Aorta (tissue), 5 donors: ENCODE data around the gene PTPRG. TPM values are rescaled to one million over a fixed set of nuclear protein-coding genes. Genes with fewer than 3 reads are reported as not detected.

ENCODE experiments used
- ATAC-seq: fragments of 200-7000 bp; cut with Tn5 transposase; one replicate; pipeline ENCODE4 v1.9.1; 2022; ENCODE audit warnings: moderate library complexity; ENCODE audit not compliant: low FRiP score
- DNase-seq, 2 donors: peaks; one replicate each; pipeline ENCODE4 v3.0.0-alpha.2; 2020
- H3K27ac ChIP-seq, 2 donors: one replicate each; pipeline ENCODE4 v1.5.1; 2013; ENCODE audit warnings: low read length in 2 of 2, mild to moderate bottlenecking in 2 of 2, moderate library complexity in 2 of 2, control low read depth in 1 of 2, inconsistent platforms in 1 of 2, low read depth in 1 of 2
- H3K27me3 ChIP-seq, 2 donors: one replicate each; pipeline ENCODE4 v1.6.1; 2013; ENCODE audit warnings: control low read depth in 1 of 2, low read length in 1 of 2, mild to moderate bottlenecking in 1 of 2, moderate library complexity in 1 of 2; ENCODE audit not compliant: insufficient read depth in 2 of 2, control insufficient read depth in 1 of 2
- H3K36me3 ChIP-seq, 2 donors: one replicate each; pipeline ENCODE4 v1.6.1; 2013; ENCODE audit warnings: control low read depth in 1 of 2, low read length in 1 of 2, mild to moderate bottlenecking in 1 of 2; ENCODE audit not compliant: insufficient read depth in 2 of 2, control insufficient read depth in 1 of 2
- H3K4me1 ChIP-seq, 2 donors: one replicate each; pipeline ENCODE4 v1.6.1; 2013; ENCODE audit warnings: low read length in 2 of 2, control low read depth in 1 of 2, mild to moderate bottlenecking in 1 of 2, moderate library complexity in 1 of 2; ENCODE audit not compliant: insufficient read depth in 2 of 2, control insufficient read depth in 1 of 2
- H3K4me3 ChIP-seq, 2 donors: one replicate each; pipeline ENCODE4 v1.5.1; 2013; ENCODE audit warnings: low read length in 2 of 2, control low read depth in 1 of 2, mild to moderate bottlenecking in 1 of 2
- H3K9me3 ChIP-seq: one replicate; pipeline ENCODE4 v1.6.1; 2013; ENCODE audit warnings: mild to moderate bottlenecking, low read length; ENCODE audit not compliant: control insufficient read depth
- WGBS, 2 donors: extraction: QIAGEN DNeasy Blood & Tissue Kit; methylation state at CpG; one replicate each; pipeline ENCODE4 v1.1.7; 2013; 5-methylcytosine and 5-hydroxymethylcytosine counted together
- intact Hi-C, 2 donors: fragments of 100-400 bp; cut with DNase I; formaldehyde crosslinking; loops; one replicate each; pipeline versions ENCODE4 v1.14.2 to v1.15.0; 2022
- polyA plus RNA-seq, 2 donors: library from polyadenylated mRNA; stranded (reverse); fragments of 200-250 nt; gene quantifications; one replicate each; pipeline ENCODE4 v1.2.3, GENCODE V29; 2013
- total RNA-seq, 2 donors: library from RNA; stranded (reverse); fragmentation: NEBNext Ultra II Directional; extraction: Animal tissue kit (Norgen Biotek cat#: 25700); gene quantifications; one replicate each; pipeline ENCODE4 v1.2.1, GENCODE V29; 2021
- donor health status: healthy with polysubstance abuse.
- donor health status: Bipolar disorder and iron deficiency.
- donor health status: DM: no; HTN: no; CAD: no.
- donor health status: DM: no; HTN: no; CAD: no.
- donor health status: DM: yes; HTN: yes; CAD: no.

PTPRG gene
- total and polyA plus RNA-seq, 4 donors = 5.3 to 150 (median 52.4) TPM

DNA sequence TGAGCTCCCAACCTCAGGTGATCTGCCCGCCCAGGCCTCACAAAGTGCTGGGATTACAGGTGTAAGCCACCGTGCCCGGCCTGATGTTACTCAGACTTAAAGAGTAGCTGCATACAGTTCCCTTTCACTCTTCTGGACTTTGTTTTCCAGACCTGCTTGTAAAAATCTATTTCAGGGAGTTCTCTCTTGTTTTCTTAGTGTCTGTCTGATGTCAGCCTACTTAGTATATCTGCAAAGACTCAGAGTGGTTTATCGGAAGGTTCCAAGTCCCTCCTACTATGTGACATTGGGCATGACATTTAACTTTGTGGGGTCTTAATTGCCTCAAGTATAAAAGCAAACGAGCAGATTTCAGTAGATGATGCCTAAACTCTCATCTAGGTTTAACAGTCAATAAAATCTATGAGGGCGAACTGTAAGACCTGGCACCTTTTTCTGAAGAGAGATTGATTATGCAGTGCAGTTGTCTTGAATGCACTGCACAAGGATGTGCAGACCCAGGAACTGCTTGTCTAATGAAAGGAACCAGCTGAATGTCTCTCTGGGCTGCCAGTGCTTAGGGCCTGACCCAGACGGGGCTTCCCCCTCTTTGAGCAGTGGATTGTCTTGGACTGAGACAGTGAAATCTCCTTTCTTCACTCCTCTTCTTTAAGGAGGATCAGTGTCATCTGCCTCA lies 301.4 kb downstream of the PTPRG start:
- Histone ChIP-seq H3K27ac (peak overlapping the region in 1 of 2 donors; percentile 17), H3K27me3 (no peaks in the 10 kb centered on the region), H3K36me3 (no peaks in the 10 kb centered on the region), H3K4me1 (peaks cover 4 to 6% of the 10 kb centered on the region in 2 donors), H3K4me3 (no peak overlapping the region), H3K9me3 (no peaks in the 10 kb centered on the region)
- intact Hi-C loops = loop anchor here in 1 of 2 donors (10.0 kb wide), 1 partner anchor 172 kb away; no protein-coding TSS in a partner anchor
- DNase-seq = no peak
- ATAC-seq = no peak
- WGBS, 2 donors = 46 to 54% methylated on average over 7 of the region's 7 CpGs

- no peaks in the 10 kb centered on the region for H3K9me3 ChIP-seq
- ATAC-seq (no peak), DNase-seq (no peak)
- H3K27ac ChIP-seq = no peak overlapping the region
- no peaks in the 10 kb centered on the region for H3K27me3 ChIP-seq
- intact Hi-C loops = loop anchor here in 1 of 2 donors (10.0 kb wide), 1 partner anchor 171 kb away; no protein-coding TSS in a partner anchor
- peaks cover 4 to 6% of the 10 kb centered on the region in 2 donors for H3K4me1 ChIP-seq
- WGBS, 2 donors = 43 to 59% methylated on average over 1 of the region's 1 CpG
- H3K36me3 ChIP-seq = no peaks in the 10 kb centered on the region
- no peak overlapping the region for H3K4me3 ChIP-seq
Measured at GRCh38 chr3:61863579-61863978, 302.2 kb downstream of the PTPRG start.

DNA sequence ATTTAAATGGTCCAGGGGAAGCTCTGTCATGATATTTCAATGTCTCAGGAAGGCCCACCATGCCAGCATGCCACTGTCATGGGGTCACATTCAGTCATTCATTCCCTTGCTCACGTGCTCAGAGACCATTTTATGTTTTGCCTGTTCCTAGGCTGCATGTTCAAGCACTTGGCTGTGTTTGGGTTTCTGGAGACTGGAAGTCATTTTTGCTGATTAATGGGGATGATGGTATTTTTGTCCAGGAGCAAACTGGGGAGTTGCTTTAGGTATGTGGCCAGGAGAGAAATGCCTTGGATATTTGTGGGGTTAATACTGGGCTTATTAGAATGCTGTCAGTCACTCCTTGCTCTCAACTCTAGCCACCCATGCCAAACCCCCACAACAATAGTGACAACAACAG lies 303.5 kb downstream of the PTPRG start:
- H3K4me1 ChIP-seq = peaks cover 6 to 7% of the 10 kb centered on the region in 2 donors
- no peaks in the 10 kb centered on the region for H3K36me3 ChIP-seq
- H3K4me3 ChIP-seq = no peak overlapping the region
- DNase-seq (no peak), ATAC-seq (no peak)
- 0 to 12% methylated on average over 1 of the region's 1 CpG for WGBS, 2 donors
- intact Hi-C loops = loop anchor here in 1 of 2 donors (10.0 kb wide), 1 partner anchor 170 kb away; no protein-coding TSS in a partner anchor
- peak overlapping the region in 1 of 2 donors; percentile 38 for H3K27ac ChIP-seq
- H3K27me3 ChIP-seq = no peaks in the 10 kb centered on the region
- H3K9me3 ChIP-seq = no peaks in the 10 kb centered on the region

- intact Hi-C loops = loop anchor here in 1 of 2 donors (10.0 kb wide), 1 partner anchor 169 kb away; no protein-coding TSS in a partner anchor
- H3K36me3 ChIP-seq = no peaks in the 10 kb centered on the region
- DNase-seq = no peak
- peaks cover 6 to 7% of the 10 kb centered on the region in 2 donors for H3K4me1 ChIP-seq
- H3K4me3 ChIP-seq = no peak overlapping the region
- ATAC-seq = peak; percentile 6
- 94 to 95% methylated on average over 6 of the region's 6 CpGs for WGBS, 2 donors
- no peaks in the 10 kb centered on the region for H3K27me3 ChIP-seq
- no peaks in the 10 kb centered on the region for H3K9me3 ChIP-seq
- peak overlapping the region in 1 of 2 donors; percentile 17 for H3K27ac ChIP-seq
Measured at GRCh38 chr3:61865466-61866152, 304.2 kb downstream of the PTPRG start.

DNA sequence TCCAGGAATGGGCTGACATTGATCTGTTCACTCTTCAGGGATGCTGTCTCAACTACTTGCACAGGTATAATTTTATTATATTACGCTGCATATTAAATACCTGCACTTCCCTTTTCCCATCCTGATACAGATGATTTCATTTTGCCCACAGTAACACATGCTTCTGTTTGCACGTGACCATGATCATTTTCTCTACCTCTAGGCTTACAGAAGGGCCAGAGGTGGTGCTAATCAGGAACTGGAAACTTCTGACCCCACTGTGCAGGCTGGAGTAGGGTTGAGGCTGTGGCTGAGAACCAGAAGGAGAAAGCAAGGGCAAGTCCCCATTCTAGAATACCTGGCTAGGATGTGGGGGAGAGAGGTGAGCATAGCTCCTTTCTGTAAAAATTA lies 304.8 kb downstream of the PTPRG start:
- 90% methylated on average over 2 of the region's 2 CpGs for WGBS, 2 donors
- no peak for DNase-seq
- no peak overlapping the region for H3K27ac ChIP-seq
- H3K4me3 ChIP-seq = no peak overlapping the region
- H3K4me1 ChIP-seq = peaks cover 6 to 7% of the 10 kb centered on the region in 2 donors
- no peaks in the 10 kb centered on the region for H3K36me3 ChIP-seq
- ATAC-seq = no peak
- H3K9me3 ChIP-seq = no peaks in the 10 kb centered on the region
- no peaks in the 10 kb centered on the region for H3K27me3 ChIP-seq
- intact Hi-C loops = loop anchor here in 1 of 2 donors (10.0 kb wide), 1 partner anchor 169 kb away; no protein-coding TSS in a partner anchor

- H3K4me3 ChIP-seq = no peak overlapping the region
- no peaks in the 10 kb centered on the region for H3K36me3 ChIP-seq
- H3K4me1 ChIP-seq = peaks cover 3 to 6% of the 10 kb centered on the region in 2 donors
- no peak for ATAC-seq
- intact Hi-C loops = loop anchor here in 1 of 2 donors (10.0 kb wide), 1 partner anchor 168 kb away; no protein-coding TSS in a partner anchor
- H3K27ac ChIP-seq = no peak overlapping the region
- no peak for DNase-seq
- H3K9me3 ChIP-seq = no peaks in the 10 kb centered on the region
- H3K27me3 ChIP-seq = no peaks in the 10 kb centered on the region
- WGBS, 2 donors = 97 to 98% methylated on average over 7 of the region's 7 CpGs
Measured at GRCh38 chr3:61866961-61867461, 305.6 kb downstream of the PTPRG start.

DNA sequence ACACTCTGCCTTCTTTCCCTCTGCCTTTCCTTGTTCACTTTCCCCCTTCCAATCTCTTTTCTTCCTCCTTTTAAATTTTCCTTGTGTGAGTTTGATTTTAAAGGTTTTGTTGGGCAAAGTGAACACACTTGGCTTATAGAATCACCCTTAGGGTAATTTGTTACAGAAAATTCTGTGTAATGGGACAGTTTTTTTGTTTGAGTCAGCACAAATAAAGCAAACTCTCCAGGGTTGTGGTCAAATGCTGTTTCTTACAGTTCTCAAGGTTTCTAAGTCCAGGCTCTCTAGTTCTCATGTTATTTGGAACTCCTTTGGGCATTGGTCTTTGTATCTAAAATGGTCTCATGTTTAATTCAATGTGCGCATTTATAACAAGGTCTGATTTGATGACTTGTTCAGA lies 307.1 kb downstream of the PTPRG start:
- H3K27me3 ChIP-seq = no peaks in the 10 kb centered on the region
- H3K9me3 ChIP-seq = no peaks in the 10 kb centered on the region
- 96 to 98% methylated on average over 1 of the region's 1 CpG for WGBS, 2 donors
- no peak overlapping the region for H3K27ac ChIP-seq
- no peak for ATAC-seq
- intact Hi-C loops = loop anchor here in 1 of 2 donors (10.0 kb wide), 1 partner anchor 166 kb away; no protein-coding TSS in a partner anchor
- no peaks in the 10 kb centered on the region for H3K36me3 ChIP-seq
- peaks cover 7 to 8% of the 10 kb centered on the region in 2 donors for H3K4me1 ChIP-seq
- DNase-seq = no peak
- no peak overlapping the region for H3K4me3 ChIP-seq

DNA sequence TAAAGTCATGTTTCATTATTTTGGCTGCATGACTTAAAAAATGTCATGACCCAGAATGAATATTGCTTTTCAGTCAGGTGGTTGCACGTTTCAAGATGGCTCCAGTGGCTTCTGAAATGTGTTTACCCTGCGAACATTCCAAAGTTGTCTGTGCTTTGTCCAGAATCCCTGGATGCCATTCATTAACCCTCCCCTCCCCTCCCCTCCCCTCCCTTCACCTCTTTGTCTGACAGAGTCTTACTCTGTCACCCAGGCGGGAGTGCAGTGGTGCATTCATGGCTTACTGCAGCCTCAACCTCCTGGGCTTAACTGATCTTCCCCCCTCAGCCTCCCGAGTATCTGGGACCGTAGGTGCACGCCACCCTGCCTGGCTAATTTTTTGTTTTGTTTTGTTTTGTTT lies 308.0 kb downstream of the PTPRG start:
- WGBS, 2 donors = 86 to 88% methylated on average over 6 of the region's 6 CpGs
- no peak for ATAC-seq
- H3K27ac ChIP-seq = no peak overlapping the region
- H3K27me3 ChIP-seq = no peaks in the 10 kb centered on the region
- H3K4me1 ChIP-seq = peaks cover 6 to 8% of the 10 kb centered on the region in 2 donors
- DNase-seq = no peak
- intact Hi-C loops = loop anchor here in 1 of 2 donors (10.0 kb wide), 1 partner anchor 165 kb away; no protein-coding TSS in a partner anchor
- H3K4me3 ChIP-seq = no peak overlapping the region
- no peaks in the 10 kb centered on the region for H3K9me3 ChIP-seq
- H3K36me3 ChIP-seq = no peaks in the 10 kb centered on the region
